T-helper 2 cell (primary cell): ENCODE measurements around the gene TLE1.

Source experiments
- DNase-seq, 5 experiments: peaks; one replicate each; pipeline versions ENCODE4 v3.0.0 to v3.0.0-alpha.2; 2012 to 2022

The TLE1 gene

DNA sequence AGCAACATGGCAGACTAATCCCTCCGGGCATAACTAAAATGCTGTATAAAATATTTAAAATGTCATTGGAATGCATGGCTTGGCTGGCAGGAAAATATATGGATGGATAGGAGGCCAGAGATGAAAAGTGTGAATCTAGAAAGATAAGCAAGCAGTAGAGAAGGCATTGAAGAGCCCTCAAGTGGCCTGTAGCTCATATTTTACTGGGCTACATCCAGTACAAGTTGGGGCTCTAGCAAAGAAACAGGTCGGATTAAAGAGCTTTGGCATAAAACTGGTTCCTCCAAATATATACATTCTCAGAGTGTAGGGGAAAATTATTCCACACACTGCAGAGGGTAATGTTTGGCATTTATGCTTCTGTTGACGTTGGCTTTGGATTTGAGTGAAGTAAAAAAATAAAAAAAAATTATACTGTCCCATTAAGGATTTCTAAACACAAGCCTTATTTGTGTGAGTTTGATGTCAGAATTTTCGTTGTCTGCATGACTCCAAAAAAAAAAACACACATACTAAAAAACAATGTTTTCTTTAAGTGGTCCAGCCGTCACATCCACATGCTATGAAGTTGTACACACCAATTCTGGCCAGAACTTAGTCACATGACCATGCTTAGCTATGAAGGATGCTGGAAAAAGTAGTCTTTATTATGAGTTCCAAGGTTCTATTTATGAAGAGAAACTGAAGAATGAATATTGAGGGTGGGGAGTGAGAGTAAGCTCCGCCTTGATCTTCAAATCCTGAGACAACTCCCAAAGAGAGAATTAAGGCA is 147.0 kb downstream of the TLE1 start:
- DNase-seq = no peak

DNA sequence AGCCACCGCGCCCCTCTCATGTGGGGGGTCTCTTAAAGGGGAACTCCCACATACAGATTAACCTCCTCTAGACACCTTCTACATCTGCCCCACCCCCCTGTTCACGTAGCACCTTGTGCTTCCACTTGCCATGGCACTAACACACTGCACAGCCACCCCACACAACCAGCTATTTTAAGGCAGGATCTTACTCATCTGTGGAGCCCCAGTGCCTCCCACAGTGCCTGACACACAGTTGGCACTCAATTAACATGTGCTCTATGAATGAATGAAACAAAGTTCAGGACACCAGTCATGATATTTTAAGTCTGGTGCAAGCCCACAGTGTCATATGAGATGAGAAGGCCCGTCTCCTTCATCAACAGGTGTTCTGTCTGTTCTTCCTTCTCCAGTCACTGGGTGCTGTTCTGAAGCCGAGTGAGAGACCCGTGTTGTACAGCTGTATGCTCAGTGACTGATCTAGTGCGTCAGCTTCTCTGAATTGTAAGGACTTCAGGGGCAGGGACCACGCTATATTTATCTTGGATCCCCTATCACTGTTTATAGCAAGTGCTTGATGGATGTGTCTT is 149.1 kb downstream of the TLE1 start:
- no peak for DNase-seq

DNA sequence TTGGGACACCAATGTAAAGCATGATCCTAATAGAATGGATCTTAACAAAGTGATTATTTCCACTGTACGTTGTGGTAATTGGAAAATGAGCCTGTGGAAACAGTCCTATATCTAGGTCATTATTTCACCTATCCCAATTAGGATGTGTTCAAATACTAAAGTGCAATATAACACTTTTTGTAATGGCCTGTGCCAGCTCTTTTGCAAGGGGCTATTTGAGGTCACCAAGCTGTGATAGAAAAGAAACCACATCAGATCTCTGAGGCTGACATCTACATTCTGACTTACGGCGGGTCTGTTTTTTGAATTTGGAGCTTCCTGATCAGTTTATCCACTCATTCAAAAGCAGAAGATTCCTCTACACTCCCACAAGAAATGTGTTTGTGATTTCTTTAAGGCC is 150.0 kb downstream of the TLE1 start:
- DNase-seq = no peak

DNA sequence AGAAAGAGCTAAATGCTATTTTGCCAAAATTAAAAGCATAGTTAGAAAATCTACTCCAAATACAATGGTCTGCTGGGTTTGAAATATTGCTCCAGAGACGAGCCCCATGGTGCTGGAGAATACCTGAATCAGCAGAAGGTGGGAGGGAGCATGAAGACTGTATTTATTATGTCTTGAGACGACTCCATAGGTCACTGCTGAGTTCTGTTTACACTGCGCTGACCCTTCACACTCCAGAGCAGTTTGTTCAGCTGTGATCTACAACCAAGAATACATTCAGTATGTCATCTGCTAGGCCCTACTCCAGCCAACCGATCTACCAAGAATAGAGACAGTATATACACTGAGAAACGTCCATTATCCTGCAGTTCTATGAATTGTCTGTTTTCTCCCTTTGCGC is 150.5 kb downstream of the TLE1 start:
- no peak for DNase-seq

DNA sequence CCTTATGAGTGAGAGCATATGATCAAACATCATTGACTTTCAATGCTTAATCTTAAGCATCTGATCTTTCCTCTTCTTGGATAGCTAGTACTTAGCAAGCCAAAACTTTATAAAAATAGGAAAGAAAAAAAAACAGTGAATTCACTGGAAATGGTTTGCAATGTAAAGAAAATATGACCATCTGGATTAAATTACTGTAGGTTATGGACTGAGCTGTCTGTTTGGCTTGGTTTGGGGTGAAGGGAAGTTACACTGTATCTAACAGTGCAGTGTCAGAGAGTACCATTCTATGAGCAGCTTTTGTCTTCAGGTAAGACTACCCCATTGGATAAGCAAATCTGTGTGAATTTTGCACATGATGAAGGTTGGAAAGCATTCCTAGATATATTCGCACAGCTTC is 151.4 kb downstream of the TLE1 start:
- no peak for DNase-seq

DNA sequence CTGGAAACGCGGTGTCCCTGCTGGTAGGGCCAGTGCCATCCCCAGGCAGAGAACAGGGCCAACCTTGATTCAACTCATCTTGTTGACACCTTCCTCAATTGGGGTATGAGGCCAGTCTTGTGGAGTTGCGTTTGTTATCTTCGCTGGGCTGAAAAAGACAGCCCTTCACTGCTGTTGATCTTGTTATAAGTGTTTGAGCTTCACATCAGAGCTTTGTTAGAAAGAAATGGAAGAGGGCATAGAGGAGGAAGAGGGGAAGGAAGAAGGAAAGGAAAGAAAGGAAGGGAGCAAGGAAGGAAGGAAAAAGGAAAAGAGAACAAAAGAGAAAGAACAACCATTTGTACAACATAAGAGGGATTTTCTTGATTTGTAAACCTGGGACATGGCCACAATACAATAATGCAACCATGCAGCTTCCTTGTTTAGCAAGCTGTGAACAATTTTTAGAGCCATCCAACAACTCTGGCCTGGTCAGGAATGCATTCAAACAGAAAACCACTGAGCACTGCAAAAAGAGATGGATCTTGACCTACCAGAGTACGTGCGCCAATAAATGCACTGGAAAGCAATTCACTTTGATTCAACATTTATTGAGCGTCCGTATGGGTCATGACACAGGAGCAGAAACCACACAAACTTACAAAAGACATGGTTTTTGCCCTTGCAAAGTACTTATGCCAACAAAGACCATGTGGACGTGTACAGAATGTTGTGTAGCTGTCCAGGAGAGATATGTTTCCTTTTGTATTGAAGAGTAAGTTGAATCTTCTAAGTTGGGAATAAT is 152.9 kb downstream of the TLE1 start:
- DNase-seq = no peak

DNA sequence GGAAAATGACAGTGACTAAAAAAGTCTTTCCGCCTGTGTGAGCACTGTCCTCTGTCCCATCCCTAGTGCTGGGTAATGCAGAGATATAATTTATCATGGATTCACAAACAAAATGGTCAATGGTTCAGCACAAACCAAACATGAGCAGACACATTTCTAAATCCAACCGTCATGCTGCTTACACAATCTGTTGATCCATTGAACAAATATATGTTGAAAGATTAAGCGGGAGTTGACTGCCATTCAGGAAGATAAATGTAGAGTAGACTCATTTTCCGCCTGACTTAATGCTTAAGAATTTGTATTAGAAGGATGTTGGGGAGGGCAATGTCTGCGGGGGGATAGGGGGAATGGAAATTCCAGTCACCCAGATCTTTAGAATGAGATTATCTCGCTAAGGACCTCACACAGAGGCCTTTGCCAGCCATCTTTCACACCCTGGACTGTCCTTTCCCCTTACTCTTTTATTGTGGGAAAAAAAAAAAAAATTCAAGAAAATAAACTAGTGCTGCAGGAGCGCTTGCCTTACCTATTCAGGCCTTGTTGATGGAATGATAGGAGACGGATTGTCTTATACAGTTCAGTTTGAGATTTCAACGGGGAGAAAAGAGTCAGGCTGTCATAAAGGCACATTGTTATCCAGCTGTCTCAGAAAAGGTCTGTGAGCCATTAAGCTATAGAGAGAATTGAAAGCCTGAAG is 153.7 kb downstream of the TLE1 start:
- no peak for DNase-seq

DNA sequence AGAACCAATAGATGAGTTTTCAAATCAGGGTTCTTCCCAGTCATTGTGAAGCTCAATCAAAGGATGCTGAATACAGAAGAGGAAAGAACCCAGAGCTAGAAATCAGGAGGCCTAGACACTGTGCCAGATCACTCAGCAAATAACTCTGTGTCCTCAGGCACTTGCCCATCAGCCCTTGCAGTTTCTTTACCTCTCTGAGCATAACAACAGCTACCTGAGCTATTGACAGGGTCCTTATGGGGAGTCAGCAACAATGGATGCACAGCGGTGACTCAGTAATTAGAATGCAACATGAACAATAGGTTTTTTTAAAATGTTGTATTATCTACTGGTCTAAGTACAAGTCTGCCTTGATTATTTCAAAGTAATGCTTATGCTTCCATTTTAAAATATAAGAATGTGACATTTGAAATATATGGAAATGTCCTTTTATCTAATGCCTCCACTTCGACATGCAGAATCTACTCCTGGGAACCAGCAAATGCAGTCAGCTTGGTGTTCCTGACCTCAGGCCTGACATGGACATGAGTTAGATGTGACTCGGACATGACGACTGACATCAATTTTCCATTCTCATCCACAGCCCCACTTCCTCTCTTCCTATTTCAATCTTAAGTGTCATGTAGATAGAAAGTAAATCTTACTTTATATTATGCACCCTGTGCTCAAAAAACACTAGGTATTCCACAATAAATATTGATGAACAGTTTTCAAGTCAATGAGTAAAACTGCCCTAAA is 155.0 kb downstream of the TLE1 start:
- DNase-seq = no peak
